Measurements from ENCODE around the gene GABRR2. TPM values are rescaled to one million over a fixed set of nuclear protein-coding genes. Genes with fewer than 3 reads are reported as not detected.
"Not testable (repeated sequence)": the region's sequence is repeated elsewhere in the genome, so short reads cannot be mapped to it uniquely, and the experiment has no call there.

The GABRR2 gene
- polyA plus RNA-seq, 5 donors: 0.76 to 2.0 (median 0.96) TPM

DNA sequence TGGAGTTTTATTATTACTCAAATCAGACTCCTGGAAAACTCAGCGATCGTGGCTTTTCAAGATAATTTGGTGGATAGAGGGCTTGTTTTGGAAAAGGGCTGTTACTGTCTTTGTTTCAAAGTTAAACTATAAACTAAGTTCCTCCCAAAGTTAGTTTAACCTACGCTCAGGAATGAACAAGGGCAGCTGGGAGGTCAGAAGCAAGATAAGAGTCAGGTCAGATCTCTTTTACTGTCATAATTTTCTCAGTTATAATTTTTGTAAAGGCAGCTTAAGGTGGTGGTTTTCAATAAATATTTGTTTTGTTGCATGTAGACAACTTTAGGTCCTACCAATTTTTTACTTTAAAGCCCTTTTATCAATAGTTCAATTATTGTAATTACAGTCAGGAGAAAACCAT lies 9.2 kb upstream of the GABRR2 start:
- DNase-seq: no peak

DNA sequence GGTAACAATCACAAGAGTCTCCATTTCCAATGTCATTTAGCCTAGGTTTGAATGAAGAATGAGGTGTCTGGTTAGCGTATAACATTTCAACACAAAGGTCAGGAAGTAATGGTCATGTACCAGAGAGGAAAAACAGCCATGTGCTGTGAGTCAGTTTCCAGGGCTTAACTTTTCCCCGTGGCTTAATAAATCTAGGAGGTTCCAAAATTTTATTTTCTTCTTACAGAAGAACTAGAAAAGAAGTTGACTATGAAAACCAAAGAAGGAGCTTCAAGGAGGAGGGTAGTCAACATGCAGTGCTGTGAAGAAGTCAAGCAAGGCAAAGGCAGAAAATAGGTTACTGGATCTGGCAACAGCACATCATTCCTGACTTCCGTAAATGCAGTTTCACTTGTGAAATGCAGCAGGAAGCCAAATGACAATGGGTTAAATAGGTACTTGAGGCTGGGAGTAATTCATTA lies 8.4 kb upstream of the GABRR2 start:
- no peak for DNase-seq

- no peak for DNase-seq
Observed at GRCh38 chr6:89321131-89321970, 6.3 kb upstream of the GABRR2 start.

DNA sequence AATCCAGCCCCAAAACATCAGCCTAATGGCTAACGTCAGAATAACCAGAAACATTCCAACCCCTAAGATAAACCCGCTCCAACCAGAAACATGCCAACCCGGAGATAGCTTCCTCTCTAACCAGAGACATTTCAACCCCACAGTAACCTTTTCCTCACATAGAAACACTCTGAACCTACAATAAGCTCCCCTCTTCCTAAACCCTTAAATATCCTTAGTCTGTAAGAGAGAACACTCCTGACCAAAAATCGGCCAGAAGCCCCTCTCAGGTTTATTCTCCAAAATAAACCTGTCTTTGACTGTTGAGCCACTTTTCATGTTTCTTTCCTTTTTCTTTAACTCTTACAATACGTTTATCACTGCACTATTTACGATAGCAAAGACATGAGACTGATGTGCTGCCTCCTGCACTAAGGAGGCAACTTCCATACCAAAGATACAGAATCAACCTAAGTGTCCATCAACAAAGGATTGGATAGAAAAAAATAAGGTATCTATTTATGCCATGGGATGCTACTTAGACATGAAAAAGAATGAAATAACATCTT lies 5.0 kb upstream of the GABRR2 start:
- no peak for DNase-seq

- no peak for DNase-seq
Observed at GRCh38 chr6:89317067-89317466, 2.0 kb upstream of the GABRR2 start.

DNA sequence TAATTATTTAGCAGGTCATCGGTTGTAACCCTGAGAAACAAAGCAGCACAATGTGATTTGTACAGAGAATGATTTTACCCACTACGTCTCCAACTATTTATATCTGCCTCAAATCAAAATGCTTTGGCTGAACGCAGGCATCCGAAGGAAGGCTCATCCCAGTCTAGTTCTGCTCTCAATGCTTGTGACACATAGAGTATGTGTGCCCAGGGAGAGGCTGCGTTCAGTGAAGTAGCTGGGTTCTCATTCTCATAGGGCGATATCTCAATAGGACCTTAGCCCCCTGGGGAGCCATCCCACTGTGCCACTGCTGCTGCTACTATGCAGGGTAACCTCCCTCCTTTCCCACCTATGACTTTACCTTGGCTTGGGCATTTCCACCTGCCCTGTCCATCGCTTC lies 407 bp downstream of the GABRR2 start:
- DNase-seq: no peak

DNA sequence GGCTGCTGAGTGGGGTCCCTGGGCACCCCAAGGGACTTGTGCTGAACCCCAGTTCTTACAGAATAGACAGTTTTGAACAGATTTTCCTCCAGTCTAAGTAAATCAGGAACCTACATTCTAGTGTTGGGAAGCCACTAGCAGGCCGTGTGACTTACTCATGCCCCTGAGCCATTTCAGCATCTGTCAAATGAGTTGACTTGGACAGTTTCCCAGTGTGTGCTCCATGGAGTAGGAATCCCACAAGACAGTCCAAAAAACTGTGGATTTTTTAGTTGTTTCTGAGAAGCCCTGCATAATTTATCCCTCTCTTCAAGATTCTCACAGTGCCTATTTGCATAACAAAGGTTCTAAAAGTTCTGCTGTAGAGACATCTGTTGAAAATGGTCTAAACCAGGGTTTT lies 2.1 kb downstream of the GABRR2 start:
- DNase-seq: peak; percentile 30 to 39

GRCh38 chr6:89311853-89312531 lies 3.1 kb downstream of the GABRR2 start:
- DNase-seq: peak; percentile 65 to 72

DNA sequence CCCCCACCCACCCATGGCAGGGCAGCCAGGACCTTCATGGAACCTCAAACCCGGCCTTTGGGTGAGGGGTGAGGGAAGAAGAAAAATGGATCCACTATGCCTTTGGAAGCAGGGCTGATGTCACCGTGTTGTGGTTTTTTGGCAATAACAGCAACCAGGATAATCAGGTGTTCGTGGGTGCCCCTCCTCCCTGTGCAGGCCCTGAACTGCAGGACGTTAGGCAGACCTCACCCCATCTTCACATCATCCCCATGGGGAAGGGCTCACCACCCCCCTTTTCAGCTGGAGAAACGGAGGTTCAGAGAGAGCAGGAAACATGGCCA lies 3.6 kb downstream of the GABRR2 start:
- DNase-seq: no peak

DNA sequence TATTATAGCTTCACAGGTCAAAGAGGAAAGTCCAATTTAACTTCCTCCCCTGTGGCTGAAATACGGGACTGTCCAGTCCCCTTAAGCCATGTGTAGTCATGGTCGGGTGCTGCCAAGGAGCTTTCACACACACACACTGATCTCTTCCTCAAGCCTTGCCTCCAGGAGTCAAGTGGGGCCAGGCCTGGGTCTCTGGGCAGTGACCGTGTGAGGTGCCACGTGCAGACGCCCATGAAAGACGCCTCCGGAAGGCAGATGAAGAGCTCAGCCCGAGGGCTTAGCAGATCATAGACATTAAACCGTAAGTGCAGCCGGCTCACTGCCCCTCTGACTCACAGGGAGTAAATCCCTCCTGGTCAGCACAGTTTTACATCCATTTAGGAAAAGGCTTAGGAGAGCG lies 4.2 kb downstream of the GABRR2 start:
- no peak for DNase-seq

- DNase-seq: no peak
Observed at GRCh38 chr6:89308525-89309395, 6.3 kb downstream of the GABRR2 start.

- DNase-seq: not testable (repeated sequence)
Observed at GRCh38 chr6:89304517-89304916, 10.6 kb downstream of the GABRR2 start.

- DNase-seq: no peak
Observed at GRCh38 chr6:89302936-89303335, 12.2 kb downstream of the GABRR2 start.

GRCh38 chr6:89302195-89302770 lies 12.8 kb downstream of the GABRR2 start:
- DNase-seq: no peak

- DNase-seq: no peak
Observed at GRCh38 chr6:89301586-89302194, 13.4 kb downstream of the GABRR2 start.

GRCh38 chr6:89299466-89299850 lies 15.6 kb downstream of the GABRR2 start:
- no peak for DNase-seq

- DNase-seq: no peak
Observed at GRCh38 chr6:89298680-89299465, 16.2 kb downstream of the GABRR2 start.

GRCh38 chr6:89297695-89298351 lies 17.3 kb downstream of the GABRR2 start:
- DNase-seq: no peak

DNA sequence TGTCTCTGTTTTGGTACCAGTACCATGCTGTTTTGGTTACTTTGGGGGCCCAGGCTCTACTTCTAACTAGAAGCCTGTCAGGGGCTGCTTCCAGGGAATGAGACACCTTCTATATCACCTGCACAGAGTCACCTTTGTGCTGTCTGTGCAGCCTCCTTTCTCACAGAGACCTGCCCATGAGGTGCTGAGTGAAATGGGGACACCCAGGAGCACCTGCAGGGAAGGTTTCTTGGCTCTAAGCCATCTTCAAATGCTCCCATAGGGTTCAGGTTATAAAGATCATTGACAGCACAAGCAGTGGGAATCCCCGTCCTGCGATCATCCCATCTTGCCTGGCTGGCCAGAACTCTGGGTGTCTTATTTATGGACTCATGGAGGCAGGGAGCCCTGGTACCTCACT lies 19.1 kb downstream of the GABRR2 start:
- DNase-seq: no peak

- not testable (repeated sequence) for DNase-seq
Observed at GRCh38 chr6:89295116-89295515, 20.0 kb downstream of the GABRR2 start.

Data from right lung (tissue), 5 donors.